Osteocyte (in vitro differentiated cells): ENCODE results near the gene PACS1. TPM values are rescaled to one million over a fixed set of nuclear protein-coding genes. Genes with fewer than 3 reads are reported as not detected.

Experiments
- DNase-seq: peaks from one replicate; pipeline ENCODE4 v3.0.0; 2021; ENCODE audit warnings: mixed read lengths; ENCODE audit not compliant: unreplicated experiment; ENCODE audit errors: extremely low spot score
- H3K27ac Mint-ChIP-seq: one replicate; pipeline ENCODE4 v1.8.0; 2021; ENCODE audit warnings: mild to moderate bottlenecking, mixed read lengths; ENCODE audit not compliant: unreplicated experiment
- H3K27me3 Mint-ChIP-seq: one replicate; pipeline ENCODE4 v1.8.0; 2021; ENCODE audit warnings: mixed read lengths; ENCODE audit not compliant: unreplicated experiment
- H3K36me3 Mint-ChIP-seq: one replicate; pipeline ENCODE4 v1.8.0; 2021; ENCODE audit warnings: mixed read lengths; ENCODE audit not compliant: unreplicated experiment
- H3K4me1 Mint-ChIP-seq: one replicate; pipeline ENCODE4 v1.8.0; 2021; ENCODE audit warnings: mixed read lengths; ENCODE audit not compliant: unreplicated experiment
- H3K4me3 Mint-ChIP-seq: one replicate; pipeline ENCODE4 v1.8.0; 2021; ENCODE audit warnings: mild to moderate bottlenecking, moderate library complexity, mixed read lengths; ENCODE audit not compliant: unreplicated experiment
- H3K9me3 Mint-ChIP-seq: one replicate; pipeline ENCODE4 v1.8.0; 2021; ENCODE audit warnings: mixed read lengths; ENCODE audit not compliant: unreplicated experiment
- CTCF ChIP-seq: fragments of 200-600 bp; sonication (generic); IDR thresholded peaks from 2 replicates; pipeline ENCODE4 v1.5.0; 2021; ENCODE audit warnings: antibody characterized with exemption, mild to moderate bottlenecking, moderate library complexity
- total RNA-seq: library from RNA; stranded (reverse); gene quantifications from 2 replicates; pipeline ENCODE4 v1.2.1, GENCODE V29; 2021

PACS1 gene
- total RNA-seq, 1 donor from 2014 or later, result 83.8 TPM

- H3K27me3 Mint-ChIP-seq, result no peaks in the 10 kb centered on the region
Observed at GRCh38 chr11:66155387-66156073, 85.5 kb downstream of the PACS1 start.

DNA sequence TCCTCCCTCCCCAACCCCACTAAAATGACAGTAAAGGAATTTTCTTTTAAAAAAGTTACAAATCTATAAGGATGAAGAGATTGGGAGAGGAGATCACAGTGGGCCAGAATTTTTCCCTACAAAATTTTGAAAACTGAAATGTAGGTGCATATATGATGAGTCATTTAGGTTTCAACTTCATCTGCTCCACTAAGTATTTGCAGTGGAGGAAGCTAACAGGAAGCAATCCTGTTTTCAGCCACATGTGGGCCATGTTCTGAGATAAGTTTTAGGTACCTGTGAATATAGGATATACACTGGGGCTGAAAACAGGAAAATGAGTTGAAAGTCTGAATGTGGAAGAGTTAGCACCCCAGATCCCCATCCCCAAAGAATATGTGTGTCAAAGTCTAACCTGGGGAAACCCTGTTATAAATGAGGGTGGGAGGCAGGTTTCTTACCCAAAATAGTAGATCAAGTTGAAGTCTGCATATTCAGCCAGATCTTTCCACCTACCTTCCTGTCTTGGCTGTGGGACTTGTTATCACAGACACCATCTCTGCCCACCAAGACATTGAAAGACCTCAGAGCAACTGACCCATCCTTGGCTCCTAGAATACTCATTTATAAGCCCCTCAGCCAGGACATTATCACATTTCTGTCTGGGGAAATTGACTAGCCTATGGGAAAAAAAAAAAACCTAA, 87.3 kb downstream of the PACS1 start:
- H3K27ac Mint-ChIP-seq, result no peak overlapping the region

More at GRCh38 chr11:66155387-66156073, 85.5 kb downstream of the PACS1 start:
- Mint-ChIP-seq H3K9me3 (peaks cover 7% of the 10 kb centered on the region), H3K36me3 (peaks cover 2% of the 10 kb centered on the region), H3K4me1 (peaks cover 12% of the 10 kb centered on the region), H3K27ac (no peak overlapping the region), H3K4me3 (no peak overlapping the region)
- DNase-seq, result no peak
- TF ChIP-seq CTCF, result no peak

DNA sequence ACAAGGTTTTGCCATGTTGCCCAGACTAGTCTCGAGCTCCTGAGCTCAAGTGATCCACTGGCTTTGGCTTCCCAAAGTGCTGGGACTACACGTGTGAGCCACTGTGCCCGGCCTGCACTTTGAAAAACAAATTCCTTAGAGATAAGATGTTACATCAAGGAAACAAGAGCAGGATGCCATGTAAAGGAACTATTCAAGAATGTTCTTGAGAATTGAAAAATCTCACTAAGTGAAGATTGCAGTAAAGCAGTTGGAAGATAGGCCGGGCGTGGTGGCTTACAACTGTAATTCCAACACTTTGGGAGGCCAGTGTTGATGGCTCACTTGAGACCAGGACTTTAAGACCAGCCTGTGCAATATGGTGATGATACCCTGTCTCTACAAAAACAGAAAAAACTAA, 88.1 kb downstream of the PACS1 start:
- no peak for DNase-seq
- Mint-ChIP-seq H3K27ac (no peak overlapping the region), H3K36me3 (no peaks in the 10 kb centered on the region), H3K9me3 (no peaks in the 10 kb centered on the region), H3K27me3 (no peaks in the 10 kb centered on the region), H3K4me3 (no peak overlapping the region), H3K4me1 (no peaks in the 10 kb centered on the region)
- no peak for TF ChIP-seq CTCF

More for the DNA sequence above, 87.3 kb downstream of the PACS1 start:
- Mint-ChIP-seq H3K4me1 (no peaks in the 10 kb centered on the region), H3K36me3 (no peaks in the 10 kb centered on the region), H3K4me3 (no peak overlapping the region), H3K9me3 (peaks cover under 1% of the 10 kb centered on the region), H3K27me3 (no peaks in the 10 kb centered on the region)
- TF ChIP-seq CTCF, result no peak
- no peak for DNase-seq

- no peak for DNase-seq
- no peaks in the 10 kb centered on the region for H3K36me3 Mint-ChIP-seq
- TF ChIP-seq CTCF, result no peak
- H3K4me3 Mint-ChIP-seq, result no peak overlapping the region
- no peaks in the 10 kb centered on the region for H3K9me3 Mint-ChIP-seq
- no peaks in the 10 kb centered on the region for H3K4me1 Mint-ChIP-seq
- H3K27ac Mint-ChIP-seq, result no peak overlapping the region
- H3K27me3 Mint-ChIP-seq, result no peaks in the 10 kb centered on the region
Observed at GRCh38 chr11:66159324-66159984, 89.4 kb downstream of the PACS1 start.

GRCh38 chr11:66160709-66161108, 90.6 kb downstream of the PACS1 start:
- no peak for TF ChIP-seq CTCF
- Mint-ChIP-seq H3K4me3 (no peak overlapping the region), H3K9me3 (no peaks in the 10 kb centered on the region), H3K27me3 (no peaks in the 10 kb centered on the region), H3K36me3 (no peaks in the 10 kb centered on the region), H3K4me1 (no peaks in the 10 kb centered on the region), H3K27ac (no peak overlapping the region)
- no peak for DNase-seq
